GM19455 (cell line): ENCODE data around the gene USF2.
"Not testable (repeated sequence)": the region's sequence is repeated elsewhere in the genome, so short reads cannot be mapped to it uniquely, and the experiment has no call there.

ENCODE experiments used
- ATAC-seq: cut with Tn5 transposase; IDR thresholded peaks from one replicate; pipeline ENCODE4 v1.9.1; 2021; ENCODE audit not compliant: unreplicated experiment

Gene USF2

DNA sequence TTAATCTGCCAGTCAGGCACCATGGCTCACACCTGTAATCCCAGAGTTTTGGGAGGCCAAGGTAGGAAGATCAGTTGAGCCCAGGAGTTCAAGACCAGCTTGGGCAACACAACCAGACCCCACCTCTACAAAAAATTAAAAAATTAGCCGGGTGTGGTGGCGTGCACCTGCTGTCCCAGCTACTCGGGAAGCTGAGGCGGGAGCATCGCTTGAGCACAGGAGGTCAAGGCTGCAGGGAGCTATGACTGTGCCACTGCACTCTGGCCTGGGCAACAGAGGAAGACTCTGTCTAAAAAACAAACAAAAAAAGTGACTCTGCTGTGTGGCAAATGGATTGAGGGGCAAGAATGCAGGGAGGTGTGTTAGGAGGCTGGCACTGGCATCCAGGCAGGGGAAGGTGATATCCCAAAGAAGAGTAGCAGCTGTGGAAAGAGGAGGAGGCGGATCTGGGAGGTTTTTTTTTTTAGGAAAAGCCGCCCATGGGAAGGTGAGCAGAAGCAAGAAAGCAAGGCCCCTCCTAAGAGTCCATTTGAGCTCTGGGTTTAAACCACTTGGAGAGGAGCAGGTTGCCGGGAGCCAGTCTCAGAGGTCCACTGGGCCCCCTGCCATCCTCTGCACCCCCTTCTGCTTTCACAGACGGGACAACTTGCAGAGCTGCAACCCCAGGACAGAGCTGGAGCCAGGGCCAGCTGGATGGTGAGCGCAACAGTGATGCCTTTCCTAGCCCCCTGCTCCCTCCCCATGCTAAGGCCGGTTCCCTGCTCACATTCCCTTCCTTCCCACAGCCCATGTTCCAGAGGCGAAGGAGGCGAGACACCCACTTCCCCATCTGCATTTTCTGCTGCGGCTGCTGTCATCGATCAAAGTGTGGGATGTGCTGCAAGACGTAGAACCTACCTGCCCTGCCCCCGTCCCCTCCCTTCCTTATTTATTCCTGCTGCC is 15.7 kb downstream of the USF2 start:
- ATAC-seq = no peak

DNA sequence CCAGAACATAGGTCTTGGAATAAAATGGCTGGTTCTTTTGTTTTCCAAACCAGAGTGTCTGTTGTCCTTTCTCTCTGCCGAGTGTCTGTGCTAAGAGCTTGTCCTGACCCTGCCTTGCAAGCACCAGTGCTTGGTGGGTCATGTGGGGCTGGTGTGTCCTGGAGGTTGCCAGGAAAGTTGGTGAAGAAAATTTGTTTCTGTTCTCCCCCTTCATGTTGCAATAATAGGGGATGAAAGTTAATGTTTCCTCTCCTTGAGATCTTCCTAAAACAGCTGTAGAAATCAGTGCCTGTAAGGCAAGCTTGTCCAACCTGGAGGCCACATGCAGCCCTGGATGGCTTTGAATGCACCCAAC is 16.3 kb downstream of the USF2 start:
- ATAC-seq = no peak

DNA sequence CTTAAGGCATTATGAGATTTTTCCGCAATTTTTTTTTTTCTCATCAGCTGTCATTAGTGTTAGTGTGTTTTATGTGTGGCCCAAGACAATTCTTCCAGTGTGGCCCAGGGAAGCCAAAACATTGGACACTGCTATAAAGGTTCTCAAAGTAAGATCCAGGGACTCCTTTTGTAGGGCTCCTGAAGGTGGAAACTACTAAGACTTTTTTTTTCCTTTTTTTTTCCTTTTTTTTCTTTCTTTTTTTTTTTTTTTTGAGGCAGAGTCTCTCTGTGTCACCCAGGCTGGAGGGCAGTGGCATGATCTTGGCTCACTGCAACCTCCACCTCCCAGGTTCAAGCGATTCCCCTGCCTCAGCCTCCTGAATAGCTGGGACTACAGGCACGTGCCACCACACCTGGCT is 16.7 kb downstream of the USF2 start:
- not testable (repeated sequence) for ATAC-seq

DNA sequence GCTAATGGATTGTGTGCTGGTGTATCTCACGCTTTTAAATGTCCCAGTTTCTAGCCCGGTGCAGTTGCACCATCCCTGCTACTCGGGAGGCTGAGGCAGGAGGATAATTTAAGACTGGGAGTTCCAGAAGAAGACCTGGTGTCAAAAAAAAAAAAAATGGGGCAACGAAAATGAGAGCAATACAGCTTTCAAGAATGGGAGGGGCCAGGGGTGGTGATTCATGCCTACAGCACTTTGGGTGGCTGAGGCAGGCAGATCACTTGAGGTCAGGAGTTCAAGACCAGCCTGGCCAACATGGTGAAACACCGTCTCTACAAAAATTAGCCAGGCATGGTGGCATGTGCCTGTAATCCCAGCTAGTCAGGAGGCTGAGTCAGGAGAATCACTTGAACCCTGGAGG is 17.3 kb downstream of the USF2 start:
- not testable (repeated sequence) for ATAC-seq

- ATAC-seq = no peak
Observed at GRCh38 chr19:35287713-35288112, 19.0 kb downstream of the USF2 start.

GRCh38 chr19:35288331-35288730 is 19.6 kb downstream of the USF2 start:
- no peak for ATAC-seq

DNA sequence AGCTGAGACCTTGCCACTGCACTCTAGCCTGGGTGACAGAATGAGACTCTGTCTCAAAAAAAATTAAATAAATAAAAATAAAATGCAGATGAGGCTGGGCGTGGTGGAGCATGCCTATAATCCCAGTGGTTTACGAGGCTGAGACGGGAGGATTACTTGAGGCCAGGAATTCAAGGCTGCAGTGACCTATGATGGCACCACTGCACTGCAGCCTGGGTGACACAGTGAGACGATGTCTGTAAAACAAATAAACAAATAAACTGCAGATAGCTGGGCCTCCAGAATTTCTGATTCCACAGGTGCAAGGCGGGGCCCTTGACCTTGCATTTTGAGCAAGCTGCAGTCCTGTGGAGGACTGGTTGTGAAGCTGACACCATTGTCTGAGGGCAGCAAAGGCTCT is 20.1 kb downstream of the USF2 start:
- ATAC-seq = no peak

- ATAC-seq = no peak
Observed at GRCh38 chr19:35290381-35291127, 21.8 kb downstream of the USF2 start.

- ATAC-seq = no peak
Observed at GRCh38 chr19:35291259-35291658, 22.5 kb downstream of the USF2 start.

GRCh38 chr19:35291916-35292315 is 23.2 kb downstream of the USF2 start, which contains the start of gene MAG:
Gene MAG (plus strand): TSS chr19:35292161. CDS start chr19:35295409, 3,248 bp downstream.
- ATAC-seq = no peak

- ATAC-seq = no peak
Observed at GRCh38 chr19:35292421-35293362, 23.9 kb downstream of the USF2 start.

DNA sequence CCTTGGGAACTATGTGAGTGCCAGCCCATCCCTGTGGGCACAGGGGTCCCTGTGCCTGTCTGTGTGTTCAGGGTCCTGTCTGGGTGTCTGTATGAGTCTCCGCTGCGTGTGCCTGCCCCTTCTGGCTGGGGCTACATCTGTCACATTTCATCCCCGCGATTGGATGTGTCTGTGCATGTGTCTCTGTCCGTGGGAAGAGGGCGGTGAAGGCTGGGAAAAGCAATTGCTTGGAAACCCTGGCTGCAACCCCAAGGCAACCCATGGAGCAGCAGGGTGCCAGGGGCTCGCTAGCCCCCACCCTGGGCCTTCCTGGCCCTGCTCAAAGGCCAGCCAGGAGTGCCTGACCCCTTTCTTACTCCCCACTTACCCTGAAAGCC is 24.6 kb downstream of the USF2 start:
- ATAC-seq = no peak

DNA sequence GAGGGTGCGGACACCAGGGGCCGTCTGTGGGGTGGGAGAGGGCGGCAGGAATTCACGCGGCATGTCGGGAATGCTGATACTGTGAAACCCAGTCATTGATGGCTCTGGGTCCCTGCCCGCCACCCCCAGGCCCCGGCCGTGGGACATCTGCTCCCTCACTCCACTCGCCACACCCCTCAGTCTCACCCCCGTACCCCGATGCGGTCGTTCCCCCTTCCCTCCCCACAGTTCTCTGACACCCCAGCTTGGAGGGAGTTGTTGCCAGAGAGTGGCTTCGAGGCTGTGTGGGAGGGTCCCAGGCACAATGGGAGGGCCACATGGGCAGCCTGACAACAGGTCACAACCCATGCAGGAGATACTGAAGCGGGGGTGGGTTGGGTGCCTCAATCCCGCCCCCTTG is 25.0 kb downstream of the USF2 start:
- no peak for ATAC-seq

DNA sequence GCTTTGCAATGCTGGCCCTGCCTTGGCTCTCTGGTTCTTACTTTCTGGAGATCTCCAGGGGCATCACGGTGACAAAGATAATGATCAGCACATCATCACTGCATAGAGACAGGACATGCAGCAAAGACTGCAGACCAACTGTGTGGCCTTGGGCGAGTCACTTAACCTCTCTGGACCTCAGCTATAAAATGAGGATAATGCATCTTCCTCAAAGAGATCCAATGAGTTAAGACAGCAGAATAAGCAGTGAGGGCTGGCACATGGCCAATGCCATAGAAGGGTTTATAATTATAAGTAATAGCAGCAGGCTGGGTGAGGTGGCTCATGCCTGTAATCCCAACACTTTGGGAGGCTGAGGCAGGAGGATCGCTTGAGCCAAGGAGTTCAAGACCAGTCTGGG is 25.6 kb downstream of the USF2 start:
- ATAC-seq = no peak

GRCh38 chr19:35294859-35295791 is 26.4 kb downstream of the USF2 start:
- no peak for ATAC-seq

GRCh38 chr19:35295792-35296462 is 27.2 kb downstream of the USF2 start:
- ATAC-seq = no peak

DNA sequence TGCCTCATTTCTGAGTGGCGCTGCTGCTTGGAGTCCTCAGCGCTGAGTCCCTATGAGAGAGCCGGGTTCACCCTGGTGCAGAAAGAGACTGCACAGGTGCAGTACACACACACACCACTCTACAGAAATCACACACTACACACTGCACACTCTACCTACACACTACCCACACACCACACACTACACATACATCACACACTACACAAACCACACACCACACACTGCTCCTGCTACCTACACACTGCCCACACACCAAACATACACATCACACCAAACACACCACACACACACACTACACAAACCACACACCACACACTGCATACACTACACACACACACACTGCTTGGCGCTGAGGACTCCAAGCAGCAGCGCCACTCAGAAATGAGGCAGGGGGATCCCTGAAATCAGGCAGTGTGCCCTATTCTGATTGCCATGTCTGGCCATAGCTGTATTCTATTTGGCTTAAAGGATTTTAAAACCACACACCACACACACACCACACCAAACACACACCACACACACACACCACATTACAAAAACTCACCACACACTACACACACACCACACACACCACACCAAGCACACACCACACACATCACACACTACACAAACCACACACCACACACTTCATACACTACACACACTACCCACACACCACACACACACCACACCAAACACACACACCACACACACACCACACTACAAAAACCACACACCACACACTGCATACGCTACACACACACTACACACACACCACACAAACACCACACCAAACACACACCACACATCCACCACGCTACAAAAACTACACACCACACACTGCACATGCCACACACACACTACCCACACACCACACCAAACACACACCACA is 28.1 kb downstream of the USF2 start:
- ATAC-seq = no peak

- no peak for ATAC-seq
Observed at GRCh38 chr19:35297515-35297848, 28.7 kb downstream of the USF2 start.

GRCh38 chr19:35297922-35298321 is 29.2 kb downstream of the USF2 start:
- no peak for ATAC-seq
